SK-N-SH (cell line): ENCODE data around the gene KCNJ12. TPM values are rescaled to one million over a fixed set of nuclear protein-coding genes. Genes with fewer than 3 reads are reported as not detected.
"Not testable (repeated sequence)": the region's sequence is repeated elsewhere in the genome, so short reads cannot be mapped to it uniquely, and the experiment has no call there.

Experiments used
- CTCF ChIA-PET: fragments of 300-600, 350-600 bp; formaldehyde crosslinking; extraction: SDS; loops from one replicate; lab custom pipeline; 2021; lab: Yijun Ruan, JAX
- POLR2A ChIA-PET: fragments of 350-600 bp; sonication (Branson Sonifier 250); formaldehyde crosslinking; extraction: SDS; loops from one replicate; lab custom pipeline; 2020; ENCODE audit warnings: antibody characterized with exemption, inconsistent platforms; lab: Yijun Ruan, JAX
- DNase-seq: peaks from one replicate; pipeline ENCODE4 v3.0.0; 2012
- H2AFZ ChIP-seq: fragments of 200-600 bp; sonication (generic); 2 replicates; pipeline ENCODE4 v1.8.1; 2016; ENCODE audit warnings: antibody characterized with exemption, mild to moderate bottlenecking, low read depth
- H3F3A ChIP-seq: fragments of 200-600 bp; sonication (generic); replicated peaks from 2 replicates; pipeline ENCODE3; 2016; ENCODE audit warnings: antibody characterized with exemption, mild to moderate bottlenecking; ENCODE audit not compliant: insufficient read depth
- H3K27ac ChIP-seq, 2 experiments: fragments of 200-500 bp in 1 of 2; fragments of 200-600 bp in 1 of 2; sonication (Bioruptor generic) in 1 of 2; sonication (generic), shearing (Covaris generic) in 1 of 2; 2 replicates each; pipeline versions ENCODE4 v1.5.1 to v1.6.1; 2014 to 2016; ENCODE audit warnings: low read depth in 2 of 2, inconsistent platforms in 1 of 2, low read length in 1 of 2, mild to moderate bottlenecking in 1 of 2, mixed read lengths in 1 of 2
- H3K27me3 ChIP-seq: fragments of 200-600 bp; sonication (generic), shearing (Covaris generic); 2 replicates; pipeline ENCODE4 v1.6.1; 2016; ENCODE audit warnings: mixed run types; ENCODE audit not compliant: insufficient read depth
- H3K36me3 ChIP-seq, 2 experiments: fragments of 200-500 bp in 1 of 2; fragments of 200-600 bp in 1 of 2; sonication (Bioruptor generic) in 1 of 2; sonication (generic) in 1 of 2; replicated peaks in 1 of 2; 2 replicates each; pipeline versions ENCODE3 to v1.5.1; 2014 to 2016; ENCODE audit warnings: low read length in 1 of 2, mild to moderate bottlenecking in 1 of 2; ENCODE audit not compliant: insufficient read depth in 2 of 2, control insufficient read depth in 1 of 2
- H3K4me1 ChIP-seq, 2 experiments: fragments of 200-500 bp in 1 of 2; fragments of 200-600 bp in 1 of 2; sonication (Bioruptor generic) in 1 of 2; sonication (generic), shearing (Covaris generic) in 1 of 2; 2 replicates each; pipeline versions ENCODE4 v1.5.1 to v1.6.1; 2014 to 2016; ENCODE audit warnings: low read depth in 1 of 2, low read length in 1 of 2, mixed run types in 1 of 2; ENCODE audit not compliant: insufficient read depth in 2 of 2, control insufficient read depth in 1 of 2
- H3K4me2 ChIP-seq: fragments of 200-600 bp; sonication (generic), shearing (Covaris generic); 2 replicates; pipeline ENCODE4 v1.6.1; 2017; ENCODE audit warnings: mixed run types
- H3K4me3 ChIP-seq, 2 experiments: fragments of 200-500 bp in 1 of 2; fragments of 200-600 bp in 1 of 2; sonication (Bioruptor generic) in 1 of 2; sonication (generic), shearing (Covaris generic) in 1 of 2; 2 replicates each; pipeline versions ENCODE4 v1.5.1 to v1.8.1; 2014 to 2016; ENCODE audit warnings: low read depth in 2 of 2, inconsistent platforms in 1 of 2, low read length in 1 of 2, mild to moderate bottlenecking in 1 of 2, mixed read lengths in 1 of 2, moderate library complexity in 1 of 2
- H3K79me2 ChIP-seq: fragments of 200-600 bp; sonication (generic); 2 replicates; pipeline ENCODE4 v1.8.1; 2017; ENCODE audit warnings: mild to moderate bottlenecking; ENCODE audit not compliant: insufficient read depth
- H3K9ac ChIP-seq: fragments of 200-600 bp; sonication (generic); 2 replicates; pipeline ENCODE4 v1.6.1; 2017; ENCODE audit warnings: mixed run types
- H3K9me2 ChIP-seq: fragments of 200-600 bp; sonication (generic); 2 replicates; pipeline ENCODE4 v1.6.1; 2017; ENCODE audit warnings: mixed run types
- H3K9me3 ChIP-seq: fragments of 200-600 bp; sonication (generic); 2 replicates; pipeline ENCODE4 v1.6.1; 2017; ENCODE audit warnings: mixed run types, mild to moderate bottlenecking, moderate library complexity
- H4K20me1 ChIP-seq: fragments of 200-600 bp; sonication (generic); 2 replicates; pipeline ENCODE4 v1.6.1; 2017; ENCODE audit warnings: mild to moderate bottlenecking, mixed run types; ENCODE audit not compliant: insufficient read depth
- ELF1 ChIP-seq: IDR thresholded peaks from 2 replicates; pipeline ENCODE4 v1.4.0; 2012
- FOXM1 ChIP-seq: IDR thresholded peaks from 2 replicates; pipeline ENCODE4 v1.4.0; 2012; ENCODE audit warnings: low read depth, mild to moderate bottlenecking
- GABPA ChIP-seq: IDR thresholded peaks from 2 replicates; pipeline ENCODE4 v1.4.0; 2012; ENCODE audit warnings: low read depth, mild to moderate bottlenecking
- NFIC ChIP-seq: IDR thresholded peaks from 2 replicates; pipeline ENCODE4 v1.4.0; 2012; ENCODE audit warnings: borderline replicate concordance
- TCF12 ChIP-seq: IDR thresholded peaks from 2 replicates; pipeline ENCODE4 v1.4.0; 2012
- WGBS: methylation state at CpG from one replicate; pipeline ENCODE4 v1.1.6; 2017; ENCODE audit warnings: low lambda C conversion rate; 5-methylcytosine and 5-hydroxymethylcytosine counted together
- polyA plus RNA-seq, 3 experiments: library from polyadenylated mRNA; depleted of rRNA; stranded (reverse); fragments of >200 nt; gene quantifications; 2 replicates each; pipeline ENCODE4 v1.2.3, GENCODE V29; 2012
- TF ChIP-seq, protein P1 (sequence below): IDR thresholded peaks from 2 replicates; pipeline ENCODE4 v1.4.0; 2012; ENCODE audit warnings: low read depth

The KCNJ12 gene
- polyA plus RNA-seq, 1 of the 3 experiments (the other 2 are of a cell fraction), result 0.36 TPM

DNA sequence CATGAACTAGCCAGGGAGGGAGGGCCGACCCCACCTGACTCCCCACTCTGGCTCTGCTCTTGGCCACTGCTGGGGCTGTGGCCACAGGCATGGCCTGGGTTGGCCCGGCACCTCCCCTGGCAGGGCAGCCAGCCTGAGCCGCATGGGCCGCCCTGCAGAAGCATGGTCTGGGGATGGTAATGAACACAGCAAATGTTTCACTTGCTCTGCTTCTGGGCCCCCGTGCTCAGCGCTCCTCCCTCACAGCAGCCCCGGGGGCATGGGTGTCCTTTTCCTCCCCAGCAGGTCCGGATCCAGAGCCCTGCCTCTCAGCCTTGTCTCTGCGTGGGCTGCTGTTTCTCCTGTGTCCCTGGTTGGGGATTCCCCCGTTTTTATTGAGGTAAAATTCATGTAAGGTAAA is 30.9 kb upstream of the KCNJ12 start (continued):
- no peak for TF ChIP-seq GABPA
- TF ChIP-seq FOXM1, result no peak
- TF ChIP-seq, protein P1, sequence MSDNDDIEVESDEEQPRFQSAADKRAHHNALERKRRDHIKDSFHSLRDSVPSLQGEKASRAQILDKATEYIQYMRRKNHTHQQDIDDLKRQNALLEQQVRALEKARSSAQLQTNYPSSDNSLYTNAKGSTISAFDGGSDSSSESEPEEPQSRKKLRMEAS, result no peak
- no peak for TF ChIP-seq ELF1
- no peak for TF ChIP-seq NFIC
- TF ChIP-seq TCF12, result no peak

DNA sequence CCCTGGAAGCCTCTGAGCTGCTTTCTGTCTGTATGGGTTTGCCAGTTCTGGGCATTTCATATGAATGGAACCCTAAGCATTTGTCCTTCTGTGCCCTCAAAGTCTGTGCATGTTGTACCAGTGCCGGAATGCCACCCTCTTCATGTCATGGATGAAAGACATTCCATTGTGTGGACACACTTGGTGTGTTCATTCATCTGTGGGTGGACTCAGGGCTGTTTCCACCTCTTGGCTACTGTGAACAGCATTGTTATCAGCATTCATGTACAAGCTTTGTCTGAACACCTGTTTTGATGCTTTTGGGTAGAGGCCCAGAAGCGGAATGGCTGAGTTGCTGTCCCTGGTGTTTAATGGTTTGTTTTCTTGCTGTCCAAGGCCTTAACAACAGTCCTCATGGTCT is 30.1 kb upstream of the KCNJ12 start:
- DNase-seq, CTCF ChIA-PET, H4K20me1 ChIP-seq, H2AFZ ChIP-seq, H3K9ac ChIP-seq, H3K79me2 ChIP-seq, H3K36me3 ChIP-seq, H3K27me3 ChIP-seq, POLR2A ChIA-PET, H3K4me2 ChIP-seq, H3F3A ChIP-seq, H3K4me3 ChIP-seq, H3K27ac ChIP-seq, H3K4me1 ChIP-seq, H3K9me2 ChIP-seq, H3K9me3 ChIP-seq: not testable (repeated sequence)
- WGBS, result no CpG with 5 or more reads among the region's 2 CpGs

DNA sequence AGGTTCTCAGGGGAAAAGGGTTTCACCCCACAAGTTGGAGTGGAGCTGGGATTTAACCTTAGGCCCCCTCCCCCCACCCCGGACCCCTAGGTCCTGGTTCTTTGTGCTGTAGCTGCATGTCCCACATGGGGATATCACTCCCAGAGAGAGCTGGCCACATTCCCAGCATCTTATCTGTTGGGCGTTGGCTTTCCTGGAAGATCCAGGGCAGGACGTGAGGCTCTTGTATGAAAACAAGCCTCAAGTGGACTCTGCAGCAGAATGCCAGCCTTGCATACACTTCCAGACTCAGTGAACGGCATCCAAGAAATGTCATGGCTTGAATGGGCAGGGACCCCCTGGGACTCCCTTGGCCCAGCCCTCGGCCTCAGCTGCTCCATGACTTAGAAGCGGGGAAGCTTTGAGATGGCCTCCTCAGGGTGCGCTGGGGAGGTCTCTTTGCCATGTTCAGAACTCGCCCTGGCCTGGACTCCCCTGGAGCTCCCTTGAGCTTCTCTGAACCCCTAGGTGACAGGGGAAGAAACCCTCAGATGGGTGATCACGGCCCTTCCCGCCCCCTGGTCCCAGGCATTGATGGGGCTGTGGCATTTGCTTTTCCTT is 29.4 kb upstream of the KCNJ12 start:
- H4K20me1 ChIP-seq, H3K4me3 ChIP-seq, H3K36me3 ChIP-seq, DNase-seq, H3K27me3 ChIP-seq, H3K9me2 ChIP-seq, H3K79me2 ChIP-seq, H3K9me3 ChIP-seq, H3K27ac ChIP-seq, H3F3A ChIP-seq, H3K4me1 ChIP-seq, H2AFZ ChIP-seq, POLR2A ChIA-PET, H3K4me2 ChIP-seq, H3K9ac ChIP-seq, CTCF ChIA-PET: not testable (repeated sequence)
- 63% methylated on average over 7 of the region's 10 CpGs for WGBS

DNA sequence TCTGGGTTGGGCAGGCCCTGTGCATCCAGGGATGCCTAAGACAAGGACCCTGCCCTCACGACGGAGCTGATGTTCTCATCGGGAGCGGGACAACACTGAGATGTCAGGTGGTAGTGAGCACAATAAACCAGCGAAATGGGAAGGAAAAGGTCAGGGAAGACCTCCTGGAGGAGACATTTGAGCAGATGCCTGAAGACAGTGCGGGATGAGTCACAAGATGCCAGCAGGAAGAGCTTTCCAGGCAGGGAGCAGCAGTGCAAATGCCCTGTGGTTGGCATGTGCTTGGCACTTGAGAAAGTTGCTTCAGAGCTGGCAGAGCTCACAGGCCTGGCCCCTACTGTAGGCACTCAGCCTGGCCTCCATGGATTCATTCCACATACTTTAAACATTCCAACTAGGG is 28.5 kb upstream of the KCNJ12 start:
- H3K9me3 ChIP-seq, H2AFZ ChIP-seq, H3K79me2 ChIP-seq, H3K4me2 ChIP-seq, H3K36me3 ChIP-seq, H3K4me3 ChIP-seq, DNase-seq, H3K27ac ChIP-seq, H3K9ac ChIP-seq, H3K27me3 ChIP-seq, POLR2A ChIA-PET, CTCF ChIA-PET, H3F3A ChIP-seq, H3K9me2 ChIP-seq, H4K20me1 ChIP-seq, H3K4me1 ChIP-seq: not testable (repeated sequence)
- 82% methylated on average over 4 of the region's 6 CpGs for WGBS

DNA sequence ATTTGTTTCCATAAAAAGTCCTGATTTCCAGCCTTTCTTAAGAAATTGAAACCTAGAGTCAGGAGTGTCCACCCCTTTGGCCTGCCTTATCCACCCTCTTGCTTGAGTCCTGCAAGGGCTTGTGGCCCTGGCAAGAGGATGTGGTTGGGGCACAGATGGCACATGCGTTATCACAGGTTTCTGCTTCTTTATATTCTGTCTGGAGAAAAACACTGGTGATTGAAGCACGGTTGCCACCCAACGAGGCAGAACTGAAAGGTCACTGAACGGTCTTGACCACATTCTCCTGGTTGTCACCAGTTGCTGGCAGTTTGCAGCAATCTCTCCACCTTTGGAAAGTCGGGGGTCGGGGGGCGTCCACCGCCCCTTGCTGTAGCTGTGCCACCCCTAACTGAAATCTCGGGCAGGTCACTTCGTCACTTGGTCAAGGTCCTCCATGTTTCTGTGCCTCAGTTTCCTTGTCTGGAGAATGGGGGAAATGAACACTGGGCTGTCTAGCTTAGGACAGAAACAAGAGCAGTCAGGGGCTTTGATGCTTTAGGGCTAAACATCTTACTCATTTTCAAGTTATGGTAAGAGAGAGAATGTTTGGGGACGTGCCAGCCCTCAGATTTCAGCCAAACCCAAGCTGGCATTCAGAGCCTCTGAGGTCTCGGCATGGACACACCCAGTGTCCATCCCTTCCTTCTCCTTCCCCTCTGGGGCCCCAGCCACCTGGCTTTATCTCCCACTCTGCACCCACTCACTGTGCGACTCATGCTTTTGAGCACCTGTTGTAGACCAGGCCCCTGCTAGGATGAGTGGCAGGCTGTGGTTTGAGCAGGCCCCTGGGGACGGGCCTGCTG is 27.9 kb upstream of the KCNJ12 start:
- H3K9ac ChIP-seq, H3K27ac ChIP-seq, H3K4me1 ChIP-seq, H3K9me3 ChIP-seq, H2AFZ ChIP-seq, H3F3A ChIP-seq, H3K27me3 ChIP-seq, H3K4me2 ChIP-seq, H4K20me1 ChIP-seq, POLR2A ChIA-PET, H3K9me2 ChIP-seq, H3K4me3 ChIP-seq, H3K36me3 ChIP-seq, H3K79me2 ChIP-seq, CTCF ChIA-PET, DNase-seq: not testable (repeated sequence)
- 54% methylated on average over 5 of the region's 14 CpGs for WGBS

DNA sequence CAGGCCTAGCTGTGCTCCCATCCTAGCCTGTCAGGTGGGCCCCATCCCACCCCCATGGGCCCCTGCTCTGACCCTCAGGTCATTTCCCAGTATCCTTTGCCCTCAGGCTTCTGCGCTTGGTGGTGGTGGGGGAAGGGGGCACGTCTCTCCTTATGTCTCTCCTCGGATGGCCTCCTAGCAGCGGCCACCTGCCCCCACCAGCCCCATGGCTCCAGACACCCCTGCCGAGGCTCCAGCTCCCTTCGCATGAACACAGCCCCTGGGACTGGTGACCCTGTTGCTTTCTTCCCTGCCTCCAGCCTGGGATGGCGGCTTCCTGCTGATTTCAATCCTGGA is 27.3 kb upstream of the KCNJ12 start:
- H3K9me3 ChIP-seq, H3K4me3 ChIP-seq, H3K9me2 ChIP-seq, H3K79me2 ChIP-seq, DNase-seq, H3K27me3 ChIP-seq, H3K4me1 ChIP-seq, H3K9ac ChIP-seq, H2AFZ ChIP-seq, H3K27ac ChIP-seq, POLR2A ChIA-PET, H3K4me2 ChIP-seq, H3F3A ChIP-seq, CTCF ChIA-PET, H3K36me3 ChIP-seq, H4K20me1 ChIP-seq: not testable (repeated sequence)
- WGBS, result 46% methylated on average over 6 of the region's 7 CpGs
